BJ (cell line): ENCODE measurements around the gene ANO2. TPM values are rescaled to one million over a fixed set of nuclear protein-coding genes. Genes with fewer than 3 reads are reported as not detected.

ENCODE experiments used
- CTCF ChIA-PET: fragments of 350-600 bp; formaldehyde crosslinking; extraction: SDS; loops from one replicate; lab custom pipeline; 2021; ENCODE audit warnings: antibody characterized with exemption, inconsistent platforms; lab: Yijun Ruan, JAX
- POLR2A ChIA-PET: fragments of 300-600 bp; sonication (Branson Sonifier 250); formaldehyde crosslinking; extraction: SDS; loops from one replicate; lab custom pipeline; 2021; ENCODE audit warnings: antibody characterized with exemption; lab: Charles Lee
- DNase-seq: peaks from one replicate; pipeline ENCODE4 v3.0.0-alpha.2; 2011; ENCODE audit warnings: low read depth
- H3K27me3 ChIP-seq: 2 replicates; pipeline ENCODE4 v1.6.0; 2011; ENCODE audit warnings: low read length; ENCODE audit not compliant: control insufficient read depth, insufficient read depth
- H3K36me3 ChIP-seq: 2 replicates; pipeline ENCODE4 v1.5.1; 2011; ENCODE audit warnings: low read length; ENCODE audit not compliant: control insufficient read depth, insufficient read depth
- H3K4me3 ChIP-seq: 2 replicates; pipeline ENCODE4 v1.5.1; 2011; ENCODE audit warnings: low read depth, mild to moderate bottlenecking, control low read depth, low read length
- CTCF ChIP-seq: IDR thresholded peaks from 2 replicates; pipeline ENCODE4 v1.5.1; 2011; ENCODE audit warnings: low read depth, mild to moderate bottlenecking, control low read depth, inconsistent platforms, low read length, moderate library complexity; ENCODE audit not compliant: insufficient read depth
- polyA plus RNA-seq: library from polyadenylated mRNA; depleted of rRNA; stranded (reverse); fragments of >200 nt; gene quantifications from 2 replicates; pipeline ENCODE4 v1.2.3, GENCODE V29; 2011

Gene ANO2
- polyA plus RNA-seq, 1 experiment: 0.10 TPM

- Histone ChIP-seq H3K27me3 (no peaks in the 10 kb centered on the region), H3K36me3 (no peaks in the 10 kb centered on the region), H3K4me3 (no peak overlapping the region)
- TF ChIP-seq CTCF: no peak
- ChIA-PET POLR2A (no interaction called here), CTCF (interaction anchor here (1.4 kb wide), 1 partner anchor 9 kb away, joined by 4 read pairs; no protein-coding TSS in a partner anchor)
- no peak for DNase-seq
Observed at GRCh38 chr12:5520831-5521230, 424.2 kb downstream of the ANO2 start.

- H3K4me3 ChIP-seq: no peak overlapping the region
- CTCF ChIA-PET: interaction anchor here (1.4 kb wide), 1 partner anchor 9 kb away, joined by 4 read pairs; no protein-coding TSS in a partner anchor
- no peak for DNase-seq
- H3K27me3 ChIP-seq: no peaks in the 10 kb centered on the region
- no peaks in the 10 kb centered on the region for H3K36me3 ChIP-seq
- POLR2A ChIA-PET: no interaction called here
- no peak for TF ChIP-seq CTCF
Observed at GRCh38 chr12:5520037-5520436, 425.0 kb downstream of the ANO2 start.

GRCh38 chr12:5518584-5519365 is 426.3 kb downstream of the ANO2 start:
- Histone ChIP-seq H3K4me3 (no peak overlapping the region), H3K36me3 (no peaks in the 10 kb centered on the region), H3K27me3 (no peaks in the 10 kb centered on the region)
- CTCF ChIA-PET: no interaction called here
- no peak for DNase-seq
- POLR2A ChIA-PET: no interaction called here
- no peak for TF ChIP-seq CTCF

- ChIA-PET CTCF (interaction anchor here (0.7 to 1.6 kb wide), 3 partner anchors 10 to 433 kb away, joined by 3 to 5 read pairs (median 3); no protein-coding TSS in a partner anchor), POLR2A (no interaction called here)
- no peak for DNase-seq
- H3K4me3 ChIP-seq: no peak overlapping the region
- H3K27me3 ChIP-seq: 0 out of 2 replicates have a peak, but pooled peaks cover 1% of the 10 kb centered on the region
- no peaks in the 10 kb centered on the region for H3K36me3 ChIP-seq
- TF ChIP-seq CTCF: no peak
Observed at GRCh38 chr12:5516371-5517241, 428.5 kb downstream of the ANO2 start.

GRCh38 chr12:5515458-5515857 is 429.6 kb downstream of the ANO2 start:
- 0 out of 2 replicates have a peak, but pooled peaks cover 1% of the 10 kb centered on the region for H3K27me3 ChIP-seq
- no peak for DNase-seq
- no peaks in the 10 kb centered on the region for H3K36me3 ChIP-seq
- no peak for TF ChIP-seq CTCF
- no peak overlapping the region for H3K4me3 ChIP-seq
- POLR2A ChIA-PET: no interaction called here
- CTCF ChIA-PET: interaction anchor here (1.6 kb wide), 1 partner anchor 9 kb away, joined by 5 read pairs; no protein-coding TSS in a partner anchor
